NCI-H526 (cell line): Measurements from ENCODE around the gene CCR3.

Source experiments
- DNase-seq, 2 experiments: peaks; one replicate each; lab custom pipeline; 2025; lab: John Stamatoyannopoulos, UW

CCR3 gene

DNA sequence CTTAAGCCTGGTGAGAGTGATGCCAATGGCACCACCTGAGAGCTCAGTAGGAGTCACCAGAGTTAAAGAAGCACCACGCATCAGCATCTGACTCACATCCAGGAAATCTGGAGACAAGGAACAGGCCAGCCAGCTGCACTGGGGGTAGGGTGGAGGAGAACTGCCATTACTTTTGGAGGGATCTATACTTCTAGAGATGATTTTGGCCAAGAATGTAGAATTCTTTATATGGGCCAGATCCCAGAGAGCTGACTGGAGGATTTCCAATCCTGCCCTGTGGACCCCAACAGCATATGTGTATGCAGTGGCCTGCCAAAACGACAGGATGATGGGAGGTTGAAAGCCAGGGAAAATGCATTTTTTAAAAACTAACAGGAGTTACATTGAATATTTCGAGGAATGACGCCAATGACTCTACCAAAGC lies 29.8 kb downstream of the CCR3 start:
- no peak for DNase-seq

GRCh38 chr3:46276497-46277099 lies 34.3 kb downstream of the CCR3 start:
- DNase-seq, result peak in 1 of 2 experiments; percentile 45

- DNase-seq, result no peak
Measured at GRCh38 chr3:46277476-46277875, 35.2 kb downstream of the CCR3 start.

DNA sequence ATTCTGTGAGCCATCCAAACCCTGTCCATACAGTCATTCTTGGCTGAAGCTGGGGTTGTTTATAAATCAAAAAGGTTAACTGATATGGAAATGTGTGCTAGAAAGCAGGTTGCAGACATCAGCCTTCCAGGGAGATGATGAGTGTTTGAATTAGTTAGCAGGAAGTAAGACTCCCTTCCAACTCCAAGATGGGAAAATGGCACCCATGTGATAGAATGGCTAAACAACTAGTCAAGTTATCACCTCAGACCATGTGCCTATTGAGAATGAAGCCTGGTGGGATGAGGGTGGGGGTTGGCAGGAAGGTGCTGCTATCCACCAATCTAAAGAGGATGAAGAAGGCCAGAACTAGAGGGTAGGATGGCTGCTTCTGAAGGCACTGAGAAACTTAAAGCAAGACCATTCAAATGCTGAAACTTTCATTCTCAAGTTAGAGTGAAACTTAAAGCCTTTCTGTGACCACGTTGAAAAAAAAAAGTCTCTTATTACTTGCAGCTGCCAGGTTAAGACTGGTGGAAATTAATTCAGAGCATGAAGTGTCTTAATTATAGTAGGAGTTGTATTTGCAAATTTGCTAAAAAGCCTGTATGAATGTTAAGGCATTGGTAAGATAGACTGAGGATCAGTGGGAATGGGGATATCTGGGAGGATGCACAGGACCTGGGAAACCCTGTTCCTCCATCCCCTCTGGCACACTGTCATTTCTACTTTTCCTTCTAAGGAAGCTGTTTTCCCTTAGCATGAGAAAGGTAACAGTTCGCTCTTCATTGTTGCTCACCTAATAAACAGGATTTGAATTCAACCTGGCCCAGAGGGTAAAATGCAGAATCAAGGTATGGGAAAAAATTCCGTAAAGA lies 36.8 kb downstream of the CCR3 start:
- no peak for DNase-seq

DNA sequence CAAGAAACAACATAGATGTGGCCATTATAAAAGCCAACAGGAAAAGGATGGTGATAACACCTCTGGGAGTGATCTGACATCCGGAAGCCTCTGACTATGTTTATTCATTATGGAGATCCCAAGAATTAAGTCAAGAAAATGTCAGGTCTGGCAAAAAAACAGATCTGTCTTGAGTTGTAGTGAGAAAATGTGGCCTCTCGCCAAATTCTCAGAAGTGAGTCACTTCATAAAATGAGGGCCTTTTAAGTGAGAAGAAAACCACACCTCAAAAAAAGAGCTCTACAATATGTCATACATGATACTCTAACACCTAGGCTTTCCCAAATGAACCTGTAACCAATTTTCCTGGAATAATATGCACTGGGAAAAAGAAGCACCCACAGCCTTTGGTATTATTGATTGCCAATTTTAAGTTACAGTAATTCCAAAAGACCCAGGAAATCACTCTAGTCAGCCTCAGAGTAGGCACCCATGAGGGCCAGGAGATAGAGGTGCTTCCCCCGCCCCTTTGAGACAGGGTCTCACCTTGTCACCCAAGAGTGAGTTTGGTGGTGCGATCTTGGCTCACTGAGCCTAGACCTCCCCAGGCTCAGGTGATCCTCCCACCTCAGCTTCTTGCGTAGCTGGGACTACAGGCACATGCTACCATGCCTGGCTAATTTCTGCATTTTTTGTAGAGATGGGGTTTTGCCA lies 38.0 kb downstream of the CCR3 start:
- DNase-seq, result no peak

DNA sequence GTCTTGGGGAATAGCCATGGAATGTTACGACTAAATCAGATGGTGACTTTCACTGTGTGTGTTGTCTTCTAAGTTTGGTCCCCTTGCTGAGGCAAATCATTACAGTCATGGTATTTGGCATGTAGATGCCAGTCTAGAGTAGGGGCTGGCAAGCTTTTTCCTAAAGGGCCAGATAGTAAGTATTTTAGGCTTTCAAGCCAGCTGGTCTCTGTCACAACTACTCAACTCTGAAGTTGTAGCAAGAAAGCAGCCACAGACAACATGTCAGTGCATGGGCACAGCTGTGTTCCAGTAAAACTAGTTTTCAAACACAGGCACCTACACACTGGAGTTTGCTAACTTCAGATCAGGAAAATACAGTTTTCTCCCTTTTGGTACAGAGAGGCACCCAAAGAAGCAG lies 39.3 kb downstream of the CCR3 start:
- DNase-seq, result no peak

DNA sequence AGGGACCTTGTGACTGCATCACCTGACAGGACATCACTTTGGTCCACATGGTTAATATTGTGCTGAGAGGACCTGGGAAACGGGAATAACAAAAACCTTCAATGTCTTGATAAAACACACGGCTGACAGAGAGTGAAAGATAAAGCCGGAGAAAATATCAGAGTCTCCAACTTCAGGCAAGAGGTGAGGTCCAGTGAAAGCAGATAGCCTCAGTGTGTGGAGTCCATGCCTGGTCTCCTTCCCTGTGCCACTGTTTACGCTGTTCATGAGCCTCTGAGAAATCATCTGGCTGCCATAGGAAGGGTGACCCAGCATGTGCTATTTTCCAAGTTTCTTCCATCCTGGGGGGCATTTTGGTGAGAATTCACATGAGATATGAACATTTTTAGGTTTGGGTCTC lies 39.8 kb downstream of the CCR3 start:
- DNase-seq, result no peak

GRCh38 chr3:46282696-46283095 lies 40.4 kb downstream of the CCR3 start:
- DNase-seq, result no peak

DNA sequence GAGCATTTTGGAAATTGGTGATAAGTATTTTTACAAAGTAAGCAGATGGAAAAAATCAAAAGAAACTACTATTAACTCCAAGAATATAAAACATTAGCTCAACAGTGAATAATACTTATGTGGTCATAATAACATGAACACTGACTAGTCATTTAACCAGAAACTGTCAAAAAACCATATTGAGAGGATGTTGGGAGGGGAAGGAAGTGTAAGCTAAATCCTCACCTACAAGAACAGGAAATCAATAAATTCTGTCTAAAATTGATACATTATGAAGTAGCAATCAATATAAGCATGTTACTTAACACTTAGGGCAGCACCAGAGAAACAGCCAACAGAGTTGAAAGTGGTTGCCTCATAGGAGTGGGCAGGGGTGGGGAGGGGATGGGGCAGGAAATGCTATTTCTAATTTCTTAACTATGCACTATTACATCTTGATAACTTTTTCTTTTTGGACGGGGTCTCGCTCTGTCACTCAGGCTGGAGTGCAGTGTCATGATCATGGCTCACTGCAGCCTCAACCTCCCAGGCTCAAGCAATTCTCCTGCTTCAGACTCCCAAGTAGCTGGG lies 41.7 kb downstream of the CCR3 start:
- no peak for DNase-seq

- no peak for DNase-seq
Measured at GRCh38 chr3:46284981-46285683, 42.9 kb downstream of the CCR3 start.

DNA sequence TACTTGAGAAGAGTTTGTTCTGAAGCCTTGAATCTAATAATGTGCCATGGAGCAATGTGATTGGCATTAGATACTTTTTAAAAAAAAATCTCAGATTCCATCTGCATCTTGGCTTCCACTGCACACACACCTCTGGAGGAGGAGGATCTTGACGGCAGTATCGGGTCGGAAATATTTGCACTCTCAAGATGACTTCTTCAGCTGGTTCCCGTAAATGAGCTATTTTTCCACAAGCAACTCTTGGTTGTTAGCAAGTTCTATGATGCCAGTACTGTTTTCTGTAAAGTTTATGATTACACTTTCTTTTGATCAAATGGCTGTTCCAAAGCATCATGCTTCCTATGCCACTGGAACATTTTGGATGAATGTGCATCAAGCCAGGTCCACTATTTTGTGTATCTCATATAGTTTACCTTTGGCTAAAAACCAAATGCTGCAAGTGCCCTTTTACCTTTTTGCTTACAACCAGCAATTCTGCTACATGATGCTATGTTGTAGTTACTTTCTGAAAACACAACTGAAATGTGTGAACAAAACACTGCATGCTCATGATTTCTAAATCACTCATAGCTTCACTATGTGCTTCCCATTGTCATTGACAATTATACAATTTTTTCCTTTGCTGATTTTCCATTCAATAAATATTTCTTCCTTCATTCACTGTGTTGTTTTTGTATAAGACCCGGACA lies 43.8 kb downstream of the CCR3 start:
- DNase-seq, result no peak

DNA sequence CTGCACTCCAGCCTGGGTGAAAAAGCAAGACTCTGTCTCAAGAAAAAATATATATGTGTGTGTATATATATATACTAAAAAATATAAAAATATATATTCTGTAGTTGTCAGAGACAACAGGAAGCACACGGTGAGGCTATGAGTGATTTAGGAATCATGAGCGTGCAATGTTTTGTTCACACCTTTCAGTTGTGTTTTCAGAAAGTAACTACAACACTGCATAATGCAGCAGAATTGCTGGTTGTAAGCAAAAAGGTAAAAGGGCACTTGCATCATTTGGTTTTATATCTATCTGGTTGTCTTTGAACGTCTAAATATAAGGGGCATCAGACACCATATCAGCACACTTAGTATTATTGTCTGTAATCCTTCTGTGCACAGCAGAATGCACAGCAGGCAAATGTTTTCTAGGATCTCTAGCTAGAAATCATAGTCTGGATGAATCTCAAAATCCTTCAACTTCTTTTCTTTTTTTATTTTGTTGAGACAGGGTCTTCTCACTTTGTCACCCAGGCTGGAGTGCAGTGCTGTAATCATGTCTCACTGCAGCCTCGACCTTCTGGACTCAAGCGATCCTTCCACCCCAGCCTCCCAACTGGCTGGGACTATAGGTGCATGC lies 44.8 kb downstream of the CCR3 start:
- no peak for DNase-seq

DNA sequence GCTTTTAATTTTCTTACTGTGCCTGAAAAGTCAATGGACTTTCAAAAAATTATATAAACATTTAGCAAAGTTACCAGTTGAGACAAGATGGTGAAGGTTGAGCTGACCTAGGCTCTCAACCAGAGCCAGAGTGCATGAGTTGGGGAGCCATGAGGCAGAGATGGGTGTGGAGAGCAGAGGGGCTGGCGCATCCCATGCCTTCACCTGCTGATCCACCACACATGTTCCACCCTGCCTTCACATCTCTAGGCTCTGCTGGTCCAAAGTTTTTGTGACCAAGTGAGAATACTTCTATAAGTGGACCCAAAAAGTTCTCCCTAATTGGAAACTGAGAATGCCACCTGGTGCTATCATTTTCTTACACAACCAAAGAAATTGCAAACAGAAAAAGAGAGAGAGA lies 47.3 kb downstream of the CCR3 start:
- no peak for DNase-seq

DNA sequence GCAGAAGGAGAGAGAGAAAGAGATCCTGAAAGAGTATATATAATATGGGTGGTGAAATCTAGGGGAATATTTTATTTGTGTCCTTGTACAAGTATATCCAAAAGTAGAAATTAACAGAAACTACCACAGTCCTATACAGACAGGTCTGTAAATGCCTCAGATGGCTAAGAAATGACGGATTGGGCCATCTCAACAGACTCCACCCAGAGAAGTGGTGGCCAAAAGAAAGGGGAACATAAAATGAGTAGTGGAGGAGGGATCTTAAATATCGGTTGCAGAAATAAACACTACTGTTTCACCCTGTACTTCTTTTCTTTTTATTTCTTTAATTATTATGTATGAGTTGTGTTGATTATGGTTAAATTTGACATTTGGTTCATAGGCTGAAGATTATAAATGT lies 47.7 kb downstream of the CCR3 start:
- no peak for DNase-seq

DNA sequence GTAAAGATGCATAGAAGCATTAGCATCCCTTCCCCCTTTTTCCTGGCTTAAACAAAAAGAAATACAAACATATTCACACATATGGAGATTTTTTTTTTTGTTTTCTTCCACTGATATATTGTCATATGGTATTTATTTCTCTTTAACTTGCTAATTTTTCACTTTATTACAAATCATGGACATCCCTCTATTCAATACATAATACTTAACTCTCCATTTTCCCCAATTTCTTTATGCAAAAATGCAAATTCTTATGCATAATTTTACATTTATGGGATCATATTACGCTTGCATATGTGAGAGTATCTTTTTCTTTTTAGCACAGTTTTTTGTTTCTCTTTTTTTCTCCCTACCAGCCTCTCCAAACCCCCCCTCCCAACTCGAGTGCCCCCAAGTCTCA lies 48.8 kb downstream of the CCR3 start:
- DNase-seq, result peak in 1 of 2 experiments; percentile 2

DNA sequence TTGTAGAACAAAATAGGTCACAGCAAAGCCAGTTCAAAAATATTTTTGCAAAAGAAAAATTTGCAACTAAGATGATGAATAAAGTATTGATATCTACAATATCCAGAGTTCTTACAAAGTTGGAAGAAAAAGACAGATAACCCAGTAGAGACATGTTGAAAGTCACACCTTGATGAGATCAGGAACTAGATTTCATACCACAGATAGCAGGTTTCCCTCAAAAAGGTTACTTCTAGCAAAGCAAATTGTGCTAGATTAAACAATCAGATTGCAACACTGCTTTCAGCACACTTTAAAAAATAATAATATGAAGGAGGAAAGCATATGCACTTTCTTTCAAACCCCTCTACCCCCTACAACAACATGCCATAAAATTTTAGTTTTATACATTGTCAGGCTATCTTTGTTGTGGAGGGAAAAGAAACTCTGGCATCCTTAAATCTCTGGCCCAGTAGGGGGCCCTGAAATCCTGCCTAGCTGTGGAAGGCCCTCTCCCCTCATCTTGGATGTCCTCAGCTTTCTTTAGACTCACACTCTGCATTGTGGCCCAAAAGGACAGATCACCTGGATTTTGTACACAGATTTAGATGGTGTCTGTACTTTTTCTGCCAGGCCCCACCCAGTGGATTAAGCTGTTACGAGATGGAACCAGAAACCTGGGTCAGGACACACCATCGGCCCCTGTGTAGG lies 50.9 kb downstream of the CCR3 start:
- DNase-seq, result no peak

- DNase-seq, result no peak
Measured at GRCh38 chr3:46293991-46294833, 52.0 kb downstream of the CCR3 start.

DNA sequence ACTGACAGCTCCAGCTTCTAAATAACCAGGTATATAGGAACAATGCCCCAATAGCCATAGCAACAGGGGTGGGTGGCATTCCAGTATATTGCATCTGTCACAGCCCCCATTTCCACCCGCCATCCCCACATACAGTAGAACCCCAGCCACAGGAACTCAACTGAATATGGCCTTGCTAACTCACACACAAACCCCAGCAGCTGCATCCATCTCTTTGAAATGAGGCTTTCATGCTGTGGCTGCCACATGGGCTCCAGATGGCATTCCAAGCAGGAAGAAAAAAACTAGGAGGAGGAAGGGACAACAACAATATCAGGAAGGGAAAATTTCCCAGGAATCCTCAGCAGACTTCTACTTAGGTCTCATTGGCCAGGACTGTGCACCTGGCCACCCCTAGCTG lies 54.6 kb downstream of the CCR3 start:
- no peak for DNase-seq

GRCh38 chr3:46297658-46298423 lies 55.6 kb downstream of the CCR3 start:
- no peak for DNase-seq
